ENCODE measurements around the gene VN1R4. TPM values are rescaled to one million over a fixed set of nuclear protein-coding genes. Genes with fewer than 3 reads are reported as not detected.

The VN1R4 gene
- not detected in 2 replicates for total RNA-seq

GRCh38 chr19:53267623-53268022 lies at the start of gene VN1R4:
Gene VN1R4 (minus strand): TSS chr19:53267723. CDS start chr19:53267665, 58 bp downstream.

GRCh38 chr19:53257715-53258342 lies 9.7 kb downstream of the VN1R4 start, which contains the start of gene VN1R2:
Gene VN1R2 (plus strand): TSS chr19:53258292. CDS start chr19:53258376, 84 bp downstream.

GRCh38 chr19:53254411-53255341 lies 12.8 kb downstream of the VN1R4 start, which contains the start of gene ZNF677:
Gene ZNF677 (minus strand): TSS chr19:53254873. CDS start chr19:53251550, 3,323 bp downstream.

Other genes starting within 250 kb of the VN1R4 start
- not detected in 2 replicates for gene ERVV-2, start 223.0 kb downstream of the VN1R4 start, total RNA-seq
- gene ZNF160, start 164.3 kb downstream of the VN1R4 start, total RNA-seq = 12.8 and 18.2 TPM in 2 replicates
- 2.7 and 3.7 TPM in 2 replicates for gene ZNF415, start 134.8 kb downstream of the VN1R4 start, total RNA-seq
- gene ZNF347, start 108.7 kb downstream of the VN1R4 start, total RNA-seq = 2.1 and 2.3 TPM in 2 replicates
- 1.7 and 8.2 TPM in 2 replicates for gene ZNF665, start 74.4 kb downstream of the VN1R4 start, total RNA-seq
- gene ZNF677, start 12.8 kb downstream of the VN1R4 start, total RNA-seq = 6.9 and 13.1 TPM in 2 replicates
- gene VN1R2, start 9.4 kb downstream of the VN1R4 start, total RNA-seq = not detected in 2 replicates
- gene ZNF845, start 66.0 kb upstream of the VN1R4 start, total RNA-seq = 3.7 and 3.9 TPM in 2 replicates
- 0.86 and 0.89 TPM in 2 replicates for gene ZNF525, start 98.0 kb upstream of the VN1R4 start, total RNA-seq
- 2.6 and 3.9 TPM in 2 replicates for gene ZNF765, start 127.4 kb upstream of the VN1R4 start, total RNA-seq
- 9.2 and 14.2 TPM in 2 replicates for gene ZNF761, start 164.3 kb upstream of the VN1R4 start, total RNA-seq
- 0.58 and 2.1 TPM in 2 replicates for gene ZNF813, start 200.0 kb upstream of the VN1R4 start, total RNA-seq